DMS153 treated with DMSO at 0.1 percent for 48 hours (cell line): Measurements from ENCODE around the gene IGF2BP3.
A peak's percentile ranks its signal among the peaks of the same experiment; 100 is the strongest.
"Not testable (repeated sequence)": the region's sequence is repeated elsewhere in the genome, so short reads cannot be mapped to it uniquely, and the experiment has no call there.

ENCODE experiments used
- DNase-seq: peaks from one replicate; lab custom pipeline; 2025; ENCODE audit not compliant: unreplicated experiment; lab: John Stamatoyannopoulos, UW

The IGF2BP3 gene

DNA sequence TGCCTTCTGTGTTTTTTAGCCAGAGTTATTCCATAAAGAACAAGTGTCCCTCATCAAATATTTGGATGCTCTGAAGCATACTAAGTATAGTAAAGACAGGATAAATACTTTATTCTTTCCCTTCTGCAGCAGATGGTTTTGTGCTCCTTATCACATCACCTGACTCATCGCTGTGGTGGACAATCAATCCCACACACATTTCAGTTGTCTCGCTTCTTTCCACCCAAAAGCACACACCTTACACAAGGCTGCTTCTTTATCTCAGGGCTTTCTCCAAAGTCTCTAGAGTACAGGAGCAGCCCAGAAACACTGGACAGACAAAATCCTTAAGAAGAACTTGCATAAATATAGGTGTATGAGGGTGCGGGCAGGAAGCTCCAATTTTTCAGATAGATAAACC lies 43.4 kb downstream of the IGF2BP3 start:
- DNase-seq = no peak

- DNase-seq = no peak
These were observed 47.4 kb downstream of the IGF2BP3 start for GRCh38 chr7:23422909-23423308.

DNA sequence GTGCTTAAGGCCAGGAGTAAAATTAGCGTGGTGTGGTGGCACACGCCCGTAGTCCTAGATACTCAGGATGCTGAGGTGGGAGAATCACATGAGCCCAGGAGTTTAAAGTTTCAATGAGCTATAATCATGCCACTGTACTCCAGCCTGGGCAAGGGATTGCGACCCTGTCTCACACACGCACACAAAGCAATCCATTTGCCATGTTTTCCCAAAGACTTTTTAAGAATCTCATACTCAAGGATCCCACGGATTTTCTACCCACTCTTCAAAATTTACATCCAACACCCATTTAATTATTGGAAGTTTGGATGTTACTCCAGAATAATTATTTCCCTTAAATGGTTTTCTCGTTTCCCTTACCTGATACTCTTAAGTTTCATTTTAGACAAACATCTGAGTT lies 47.9 kb downstream of the IGF2BP3 start:
- no peak for DNase-seq

GRCh38 chr7:23419845-23420244 lies 50.4 kb downstream of the IGF2BP3 start:
- DNase-seq = no peak

- DNase-seq = no peak
These were observed 51.1 kb downstream of the IGF2BP3 start for GRCh38 chr7:23419160-23419559.

GRCh38 chr7:23418046-23418445 lies 52.2 kb downstream of the IGF2BP3 start:
- no peak for DNase-seq

GRCh38 chr7:23415198-23415597 lies 55.1 kb downstream of the IGF2BP3 start:
- DNase-seq = no peak

DNA sequence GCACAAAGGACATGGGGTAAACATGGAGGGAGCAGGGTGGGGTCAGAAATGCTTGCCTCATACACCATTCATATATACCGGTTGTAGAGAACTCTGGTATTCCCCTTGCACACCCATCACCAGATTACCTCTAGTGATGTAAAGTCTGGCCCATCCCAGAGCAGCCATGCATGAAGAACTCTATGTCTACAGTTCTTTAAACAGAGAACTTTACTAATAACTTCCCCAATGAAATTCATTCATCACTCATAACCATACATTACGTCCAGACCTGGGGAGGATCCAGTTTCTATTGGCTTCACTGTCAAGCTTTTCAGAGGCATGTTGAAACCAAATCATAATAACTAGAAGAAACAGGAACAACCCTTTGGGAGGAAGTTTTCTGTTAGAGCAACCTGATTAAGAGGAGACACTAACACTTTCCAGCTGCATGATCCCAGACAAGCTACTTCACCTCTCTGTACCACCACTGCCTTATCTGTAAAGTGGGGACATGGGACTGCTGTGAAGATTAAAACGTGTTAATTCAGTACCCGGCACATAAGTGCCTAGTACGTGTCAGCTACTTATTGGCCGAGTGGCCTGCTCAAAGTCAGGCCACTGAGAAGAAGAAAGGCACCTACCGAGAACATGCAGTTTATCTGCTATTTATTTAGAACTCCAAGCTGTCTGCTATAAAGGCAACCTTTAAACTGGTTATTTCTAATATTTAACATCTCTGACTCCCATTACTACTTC lies 59.7 kb downstream of the IGF2BP3 start:
- DNase-seq = no peak

- not testable (repeated sequence) for DNase-seq
These were observed 63.7 kb downstream of the IGF2BP3 start for GRCh38 chr7:23406564-23406963.

GRCh38 chr7:23405240-23405618 lies 65.1 kb downstream of the IGF2BP3 start:
- DNase-seq = no peak

DNA sequence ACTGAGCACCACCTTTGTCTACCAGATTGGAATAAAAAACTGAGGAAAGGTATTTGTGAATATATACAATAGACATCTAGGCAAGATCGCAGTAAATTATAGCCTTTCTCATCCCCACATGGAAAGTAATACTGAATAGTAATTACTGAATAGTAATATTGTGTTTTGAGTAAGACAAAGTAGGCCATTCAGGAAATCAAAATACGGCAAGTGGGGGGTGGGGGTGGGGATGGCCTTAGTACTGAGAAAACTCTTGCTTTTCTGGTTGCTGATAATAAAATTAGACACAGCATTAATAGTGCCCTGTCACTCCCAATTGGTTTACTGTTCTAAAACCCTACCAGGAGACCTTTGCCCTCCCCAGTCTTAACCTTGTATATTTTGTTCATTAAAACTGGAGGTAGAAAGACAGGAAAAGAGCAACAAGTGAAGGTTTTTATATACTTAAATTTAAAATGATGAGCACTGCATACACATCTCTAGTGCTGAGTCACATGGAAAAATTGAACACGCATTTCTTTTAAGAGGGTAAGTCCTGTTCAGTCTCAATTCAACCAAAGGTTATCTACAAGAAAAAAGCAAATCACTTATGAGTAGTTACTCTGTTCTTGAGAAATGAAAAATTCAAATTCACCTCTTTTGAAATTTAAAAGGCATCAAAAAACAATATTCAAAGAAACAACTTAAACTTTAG lies 65.6 kb downstream of the IGF2BP3 start:
- no peak for DNase-seq

- no peak for DNase-seq
These were observed 66.3 kb downstream of the IGF2BP3 start for GRCh38 chr7:23403970-23404369.

DNA sequence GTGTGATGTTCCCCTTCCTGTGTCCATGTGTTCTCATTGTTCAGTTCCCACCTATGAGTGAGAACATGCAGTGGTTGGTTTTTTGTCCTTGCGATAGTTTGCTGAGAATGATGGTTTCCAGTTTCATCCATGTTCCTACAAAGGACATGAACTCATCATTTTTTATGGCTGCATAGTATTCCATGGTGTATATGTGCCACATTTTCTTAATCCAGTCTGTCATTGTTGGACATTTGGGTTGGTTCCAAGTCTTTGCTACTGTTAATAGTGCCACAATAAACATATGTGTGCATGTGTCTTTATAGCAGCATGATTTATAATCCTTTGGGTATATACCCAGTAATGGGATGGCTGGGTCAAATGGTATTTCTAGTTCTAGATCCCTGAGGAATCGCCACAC lies 72.2 kb downstream of the IGF2BP3 start:
- DNase-seq = not testable (repeated sequence)

GRCh38 chr7:23397241-23397640 lies 73.0 kb downstream of the IGF2BP3 start:
- DNase-seq = no peak

DNA sequence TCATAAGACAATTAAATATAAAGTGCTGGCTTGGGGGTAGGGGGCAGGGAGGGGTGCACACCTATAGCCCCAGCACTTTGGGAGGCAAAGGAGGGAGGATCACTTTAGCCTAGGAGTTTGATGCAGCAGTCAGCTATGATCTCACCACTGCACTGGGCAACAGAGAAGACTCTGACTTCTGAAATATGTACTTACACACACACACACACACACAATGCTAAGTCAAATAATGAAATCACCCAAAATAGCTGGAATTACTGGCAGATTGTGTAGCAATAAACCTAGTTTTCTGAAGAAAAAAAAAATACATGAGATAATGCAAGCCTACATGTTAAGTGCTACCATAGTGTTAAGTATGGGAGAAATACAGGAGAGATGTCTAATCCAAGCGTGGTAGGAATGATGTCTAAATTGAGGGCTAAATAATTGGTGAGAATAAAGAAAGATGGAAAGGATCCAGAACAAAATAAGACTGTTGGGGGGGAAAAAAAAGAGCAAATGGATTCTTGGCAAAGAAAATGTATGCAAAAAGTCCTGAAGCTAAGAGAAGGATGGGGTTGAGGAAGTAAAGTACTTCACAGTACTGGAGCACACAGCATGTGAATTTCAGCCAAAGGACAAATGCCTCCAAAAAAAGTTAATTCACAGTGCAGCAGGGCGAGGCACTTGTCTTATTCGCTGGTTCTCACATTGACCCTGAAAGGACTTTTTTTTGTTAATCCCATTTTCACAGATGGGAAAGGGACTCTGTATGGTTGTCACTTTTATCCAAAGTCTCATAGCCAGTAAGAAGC lies 73.9 kb downstream of the IGF2BP3 start:
- DNase-seq = no peak

DNA sequence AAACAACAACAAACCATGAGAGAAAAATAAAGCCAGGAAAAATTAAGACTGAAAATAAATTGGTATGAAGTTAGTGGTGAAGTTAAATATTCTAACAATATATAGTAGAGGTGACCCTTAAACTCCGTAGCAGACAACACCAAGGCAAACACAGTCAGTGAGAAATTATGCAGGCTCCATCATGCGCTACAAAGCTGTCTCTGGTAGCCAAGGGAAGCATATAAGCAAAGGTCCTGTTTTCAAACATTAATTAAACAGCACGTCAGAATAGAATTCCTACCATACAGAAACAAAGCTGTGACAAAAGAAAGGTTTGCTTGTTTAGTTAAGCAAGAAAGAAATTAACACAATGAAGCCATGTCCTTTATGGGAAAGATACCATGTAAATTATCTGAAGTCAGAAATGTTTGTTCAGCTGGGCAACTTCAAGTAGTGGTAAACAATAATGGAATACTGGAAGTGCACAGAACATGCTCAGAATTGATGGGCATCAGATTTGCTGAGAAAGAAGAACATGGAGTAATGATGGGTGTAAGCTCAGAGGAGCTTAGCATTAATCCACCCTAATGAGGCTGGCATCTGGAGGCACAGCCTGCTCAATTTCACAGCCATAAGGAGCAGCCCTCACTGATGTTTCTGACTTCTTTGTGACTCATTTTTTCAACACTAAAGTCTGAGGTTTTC lies 75.7 kb downstream of the IGF2BP3 start:
- peak; percentile 80 for DNase-seq

- no peak for DNase-seq
These were observed 76.7 kb downstream of the IGF2BP3 start for GRCh38 chr7:23393636-23394035.

DNA sequence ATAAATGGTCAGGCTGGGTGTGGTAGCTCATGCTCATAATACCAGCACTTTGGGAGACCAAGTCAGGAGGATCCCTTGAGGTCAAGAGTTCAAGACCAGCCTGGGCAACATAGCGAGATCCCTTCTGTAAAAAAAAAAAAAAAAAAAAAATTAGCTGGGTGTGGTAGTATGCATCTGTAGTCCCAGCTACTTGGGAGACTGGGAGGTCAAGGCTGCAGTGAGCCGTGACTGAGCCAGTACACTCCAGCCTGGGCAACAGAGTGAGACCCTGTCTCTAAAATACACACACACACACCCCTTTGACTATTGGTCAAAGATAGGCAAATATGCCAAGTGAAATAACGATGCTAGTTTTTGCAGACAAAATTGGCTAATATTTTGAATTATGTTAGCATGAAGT lies 80.6 kb downstream of the IGF2BP3 start:
- no peak for DNase-seq

DNA sequence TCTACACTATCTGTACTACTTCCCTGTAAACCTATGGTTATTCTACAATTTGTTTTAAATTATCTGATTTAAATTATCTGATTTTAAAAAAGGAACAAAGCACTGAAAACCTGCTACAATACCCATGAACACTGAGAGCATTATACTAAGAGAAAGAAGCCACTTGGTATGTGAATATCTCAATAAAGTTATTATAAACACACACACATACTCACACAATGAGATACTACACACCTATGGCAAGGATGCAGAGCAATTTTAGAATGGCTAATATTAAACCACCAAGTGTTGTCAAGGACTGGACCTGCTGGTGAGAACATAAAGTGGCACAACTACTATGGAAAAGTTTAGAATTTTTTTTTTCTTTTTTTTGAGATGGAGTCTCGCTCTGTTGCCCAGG lies 82.7 kb downstream of the IGF2BP3 start:
- no peak for DNase-seq

- DNase-seq = no peak
These were observed 85.2 kb downstream of the IGF2BP3 start for GRCh38 chr7:23385140-23385539.

DNA sequence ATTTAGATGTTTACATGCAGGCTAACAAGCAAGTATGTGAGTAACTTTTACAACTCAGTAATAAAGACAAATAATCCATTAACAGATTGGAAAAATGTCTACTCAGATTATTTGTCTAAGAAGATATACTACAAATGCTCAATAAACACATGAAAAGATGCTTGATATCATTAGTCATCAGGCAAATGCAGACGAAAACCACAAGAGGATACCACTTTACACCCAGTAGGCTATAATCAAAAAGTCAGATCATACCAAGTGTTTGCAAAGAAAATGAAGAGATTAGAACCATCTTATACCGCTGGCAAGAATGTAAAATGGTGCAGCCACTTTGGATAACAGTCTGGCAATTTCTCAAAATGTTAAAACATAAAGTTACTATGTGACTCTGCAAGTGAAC lies 87.1 kb downstream of the IGF2BP3 start:
- no peak for DNase-seq
